DND-41 (cell line): Measurements from ENCODE around the gene C14orf93.

Experiments
- CTCF ChIP-seq: IDR thresholded peaks from 2 replicates; pipeline ENCODE4 v1.5.1; 2012; ENCODE audit warnings: borderline replicate concordance, low read length, moderate library complexity, mild to moderate bottlenecking; ENCODE audit not compliant: poor library complexity, severe bottlenecking; ENCODE audit errors: extremely low read depth
- EZH2 ChIP-seq: IDR thresholded peaks from 3 replicates; pipeline ENCODE4 v1.6.1; 2012; ENCODE audit warnings: borderline replicate concordance, low read depth, mild to moderate bottlenecking, moderate library complexity, low read length, inconsistent platforms; ENCODE audit not compliant: severe bottlenecking

- no peak for TF ChIP-seq CTCF
- no peak for TF ChIP-seq EZH2
Observed at GRCh38 chr14:23041729-23042128, 31.8 kb upstream of the C14orf93 start.
